GM23248 (cell line): ENCODE measurements around the gene EFCAB6.

Source experiments
- EZH2 ChIP-seq: fragments of 200-600 bp; sonication (generic); IDR thresholded peaks from 2 replicates; pipeline ENCODE4 v1.6.1; 2018; ENCODE audit warnings: antibody characterized with exemption, mild to moderate bottlenecking; ENCODE audit not compliant: insufficient read depth, poor library complexity, severe bottlenecking
- EZH2phosphoT487 ChIP-seq: fragments of 200-600 bp; sonication (generic); IDR thresholded peaks from 2 replicates; pipeline ENCODE4 v1.6.1; 2018; ENCODE audit warnings: antibody characterized with exemption, moderate library complexity, mild to moderate bottlenecking, low read depth; ENCODE audit not compliant: insufficient read depth

- TF ChIP-seq EZH2 (no peak), EZH2phosphoT487 (no peak)
These were observed 277.2 kb downstream of the EFCAB6 start for GRCh38 chr22:43534916-43535315.
